Breast epithelium (tissue), 4 donors: ENCODE results near the gene RPP25. TPM values are rescaled to one million over a fixed set of nuclear protein-coding genes. Genes with fewer than 3 reads are reported as not detected.

Experiments used
- DNase-seq, 2 donors: peaks; one replicate each; pipeline ENCODE4 v3.0.0-alpha.2; 2019; ENCODE audit warnings: low spot score in 2 of 2
- H3K27ac ChIP-seq, 2 donors: fragments of 200-600 bp; sonication (generic) in 1 of 2; one replicate each; pipeline ENCODE4 v1.5.1; 2016 to 2019; ENCODE audit warnings: mild to moderate bottlenecking in 1 of 2
- H3K27me3 ChIP-seq, 2 donors: fragments of 200-600 bp; sonication (generic) in 1 of 2; one replicate each; pipeline versions ENCODE4 v1.5.1 to v1.6.0; 2017 to 2019; ENCODE audit warnings: control low read depth in 1 of 2, mild to moderate bottlenecking in 1 of 2
- H3K36me3 ChIP-seq: fragments of 200-600 bp; one replicate; pipeline ENCODE4 v1.5.1; 2019
- H3K4me1 ChIP-seq, 2 donors: fragments of 200-600 bp; sonication (generic); one replicate each; pipeline ENCODE4 v1.5.1; 2016 to 2019; ENCODE audit warnings: control low read depth in 1 of 2
- H3K4me3 ChIP-seq, 3 donors: fragments of 200-600 bp; sonication (generic); 1 replicate in 2 of 3; 2 replicates in 1 of 3; pipeline ENCODE4 v1.5.1; 2016 to 2019; ENCODE audit warnings: mild to moderate bottlenecking in 3 of 3, moderate library complexity in 2 of 3
- H3K9me3 ChIP-seq, 2 donors: fragments of 200-600 bp; sonication (generic) in 1 of 2; one replicate each; pipeline ENCODE4 v1.5.1; 2016 to 2019; ENCODE audit warnings: control low read depth in 1 of 2
- POLR2A ChIP-seq: fragments of 450-650 bp; IDR thresholded peaks from one replicate; pipeline ENCODE4 v1.6.1; 2016; ENCODE audit warnings: antibody characterized with exemption, mild to moderate bottlenecking, moderate library complexity
- POLR2AphosphoS5 ChIP-seq, 3 donors: sonication (generic); formaldehyde crosslinking; IDR thresholded peaks; one replicate each; pipeline ENCODE4 v1.6.1; 2017; ENCODE audit warnings: antibody characterized with exemption in 3 of 3
- intact Hi-C: fragments of 100-400 bp; cut with DNase I; formaldehyde crosslinking; loops from one replicate; pipeline ENCODE4 v1.15.1; 2023; ENCODE audit warnings: low total_unique reads
- total RNA-seq, 3 donors: library from RNA; depleted of rRNA; stranded (reverse); fragments of >200 nt; gene quantifications; one replicate each; pipeline ENCODE4 v1.1.0, GENCODE V29; 2016
- TF ChIP-seq, protein P1 (sequence below), 3 donors: fragments of 450-650 bp; IDR thresholded peaks; one replicate each; pipeline ENCODE4 v1.5.1; 2016 to 2017; ENCODE audit warnings: antibody characterized with exemption in 3 of 3, mild to moderate bottlenecking in 3 of 3, moderate library complexity in 3 of 3

Gene RPP25
- total RNA-seq, 3 donors from 2014 or later = 7.6 to 17.1 (median 13.1) TPM

GRCh38 chr15:74995779-74996765 lies 39.5 kb upstream of the RPP25 start:
- Histone ChIP-seq H3K36me3 (no peaks in the 10 kb centered on the region), H3K4me1 (peaks cover 0 to 4% of the 10 kb centered on the region in 2 donors), H3K27me3 (no peaks in the 10 kb centered on the region), H3K27ac (no peak overlapping the region), H3K9me3 (no peaks in the 10 kb centered on the region), H3K4me3 (peak overlapping the region; percentile 55 to 87 (median 73))
- intact Hi-C loops = no loop called here
- no peak for DNase-seq
- TF ChIP-seq POLR2AphosphoS5 (IDR thresholded peaks at IDR 0.05) (no peak), POLR2A (no peak)
- TF ChIP-seq, protein P1, sequence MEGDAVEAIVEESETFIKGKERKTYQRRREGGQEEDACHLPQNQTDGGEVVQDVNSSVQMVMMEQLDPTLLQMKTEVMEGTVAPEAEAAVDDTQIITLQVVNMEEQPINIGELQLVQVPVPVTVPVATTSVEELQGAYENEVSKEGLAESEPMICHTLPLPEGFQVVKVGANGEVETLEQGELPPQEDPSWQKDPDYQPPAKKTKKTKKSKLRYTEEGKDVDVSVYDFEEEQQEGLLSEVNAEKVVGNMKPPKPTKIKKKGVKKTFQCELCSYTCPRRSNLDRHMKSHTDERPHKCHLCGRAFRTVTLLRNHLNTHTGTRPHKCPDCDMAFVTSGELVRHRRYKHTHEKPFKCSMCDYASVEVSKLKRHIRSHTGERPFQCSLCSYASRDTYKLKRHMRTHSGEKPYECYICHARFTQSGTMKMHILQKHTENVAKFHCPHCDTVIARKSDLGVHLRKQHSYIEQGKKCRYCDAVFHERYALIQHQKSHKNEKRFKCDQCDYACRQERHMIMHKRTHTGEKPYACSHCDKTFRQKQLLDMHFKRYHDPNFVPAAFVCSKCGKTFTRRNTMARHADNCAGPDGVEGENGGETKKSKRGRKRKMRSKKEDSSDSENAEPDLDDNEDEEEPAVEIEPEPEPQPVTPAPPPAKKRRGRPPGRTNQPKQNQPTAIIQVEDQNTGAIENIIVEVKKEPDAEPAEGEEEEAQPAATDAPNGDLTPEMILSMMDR (IDR thresholded peaks at IDR 0.05) = no peak

- Histone ChIP-seq H3K9me3 (no peaks in the 10 kb centered on the region), H3K4me3 (peak within 1 kb of the TSS; percentile 55 to 87 (median 73)), H3K27me3 (no peaks in the 10 kb centered on the region), H3K36me3 (no peaks in the 10 kb centered on the region), H3K27ac (no peak within 1 kb of the TSS), H3K4me1 (peaks cover 0 to 4% of the 10 kb centered on the region in 2 donors)
- intact Hi-C loops = no loop called here
- peak; percentile 86 to 92 for DNase-seq
- TF ChIP-seq POLR2AphosphoS5 (IDR thresholded peaks at IDR 0.05) (peak in 1 of 3 donors; percentile 18), POLR2A (no peak)
Observed at GRCh38 chr15:74995182-74995778, 38.7 kb upstream of the RPP25 start, which contains the start of gene SCAMP5. SCAMP5 (plus strand) TSS chr15:74995563; CDS start chr15:75011840, 16,277 bp downstream.

DNA sequence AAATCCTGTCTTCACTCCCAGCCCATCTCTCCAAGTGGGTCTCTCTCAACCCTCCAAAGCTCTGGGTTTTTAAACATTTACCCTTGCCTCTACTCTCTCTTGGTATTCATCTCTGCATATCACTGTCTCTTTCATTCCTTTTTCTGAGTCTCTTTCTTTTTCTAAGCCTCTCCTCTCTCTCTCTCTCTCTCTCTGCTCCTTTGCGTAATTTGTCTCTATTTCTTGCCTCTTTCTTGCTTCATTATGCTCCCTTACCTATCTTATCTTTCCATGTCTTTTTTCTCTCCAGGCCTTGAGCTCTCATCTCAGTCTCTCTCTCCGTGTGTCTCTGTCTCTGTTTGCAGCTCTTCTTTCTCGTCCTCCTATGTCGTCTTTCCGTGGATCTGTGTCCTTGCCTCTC lies 38.1 kb upstream of the RPP25 start:
- peak overlapping the region in 2 of 3 donors; percentile 73 to 87 for H3K4me3 ChIP-seq
- H3K27me3 ChIP-seq = no peaks in the 10 kb centered on the region
- no peaks in the 10 kb centered on the region for H3K36me3 ChIP-seq
- peaks cover 0 to 4% of the 10 kb centered on the region in 2 donors for H3K4me1 ChIP-seq
- TF ChIP-seq, protein P1 (IDR thresholded peaks at IDR 0.05) = no peak
- no peak for TF ChIP-seq POLR2A
- TF ChIP-seq POLR2AphosphoS5 (IDR thresholded peaks at IDR 0.05) = no peak
- intact Hi-C loops = no loop called here
- no peak for DNase-seq
- no peak overlapping the region for H3K27ac ChIP-seq
- H3K9me3 ChIP-seq = no peaks in the 10 kb centered on the region

GRCh38 chr15:74994236-74994635 lies 37.7 kb upstream of the RPP25 start:
- intact Hi-C loops = no loop called here
- TF ChIP-seq POLR2AphosphoS5 (IDR thresholded peaks at IDR 0.05) = no peak
- TF ChIP-seq, protein P1 (IDR thresholded peaks at IDR 0.05) = no peak
- TF ChIP-seq POLR2A = no peak
- no peaks in the 10 kb centered on the region for H3K36me3 ChIP-seq
- H3K4me1 ChIP-seq = peaks cover 0 to 4% of the 10 kb centered on the region in 2 donors
- H3K9me3 ChIP-seq = no peaks in the 10 kb centered on the region
- DNase-seq = no peak
- no peak overlapping the region for H3K4me3 ChIP-seq
- H3K27ac ChIP-seq = no peak overlapping the region
- H3K27me3 ChIP-seq = no peaks in the 10 kb centered on the region

- no peaks in the 10 kb centered on the region for H3K9me3 ChIP-seq
- H3K27me3 ChIP-seq = no peaks in the 10 kb centered on the region
- H3K36me3 ChIP-seq = no peaks in the 10 kb centered on the region
- no peak overlapping the region for H3K4me3 ChIP-seq
- intact Hi-C loops = no loop called here
- no peak for DNase-seq
- TF ChIP-seq POLR2A = no peak
- TF ChIP-seq POLR2AphosphoS5 (IDR thresholded peaks at IDR 0.05) = no peak
- TF ChIP-seq, protein P1 (IDR thresholded peaks at IDR 0.05) = no peak
- no peak overlapping the region for H3K27ac ChIP-seq
- peaks cover 0 to 4% of the 10 kb centered on the region in 2 donors for H3K4me1 ChIP-seq
Observed at GRCh38 chr15:74992619-74993018, 36.0 kb upstream of the RPP25 start.
